GM21360 (cell line): Measurements from ENCODE around the gene CDH4.

Experiments
- ATAC-seq: cut with Tn5 transposase; IDR thresholded peaks from one replicate; pipeline ENCODE4 v1.9.1; 2021; ENCODE audit warnings: mild to moderate bottlenecking, moderate library complexity; ENCODE audit not compliant: unreplicated experiment

CDH4 gene

GRCh38 chr20:61723529-61724257, 471.6 kb downstream of the CDH4 start:
- no peak for ATAC-seq

DNA sequence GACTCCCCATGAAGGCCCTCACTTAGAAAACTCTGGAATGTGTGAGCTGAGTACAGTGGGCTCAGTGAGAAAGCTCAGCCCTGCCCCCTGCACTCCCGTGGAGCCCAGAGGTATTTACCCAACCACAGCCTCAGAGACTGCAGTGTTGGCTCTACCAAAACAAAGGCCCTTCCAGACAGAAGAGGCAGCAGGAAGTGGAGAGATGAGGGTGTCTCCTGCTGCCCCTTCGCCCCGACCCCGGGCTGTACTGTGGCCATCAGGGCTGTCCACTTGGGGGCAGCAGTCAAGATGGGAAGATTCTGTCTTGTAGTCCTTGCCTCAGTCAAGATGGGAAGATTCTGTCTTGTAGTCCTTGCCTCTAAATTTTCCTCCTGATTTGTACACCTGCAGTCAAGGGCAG, 472.3 kb downstream of the CDH4 start:
- no peak for ATAC-seq

GRCh38 chr20:61725145-61725544, 473.1 kb downstream of the CDH4 start:
- ATAC-seq: no peak

GRCh38 chr20:61725966-61726365, 473.9 kb downstream of the CDH4 start:
- no peak for ATAC-seq

- no peak for ATAC-seq
Observed at GRCh38 chr20:61726979-61727378, 474.9 kb downstream of the CDH4 start.

- ATAC-seq: no peak
Observed at GRCh38 chr20:61727761-61728160, 475.7 kb downstream of the CDH4 start.

DNA sequence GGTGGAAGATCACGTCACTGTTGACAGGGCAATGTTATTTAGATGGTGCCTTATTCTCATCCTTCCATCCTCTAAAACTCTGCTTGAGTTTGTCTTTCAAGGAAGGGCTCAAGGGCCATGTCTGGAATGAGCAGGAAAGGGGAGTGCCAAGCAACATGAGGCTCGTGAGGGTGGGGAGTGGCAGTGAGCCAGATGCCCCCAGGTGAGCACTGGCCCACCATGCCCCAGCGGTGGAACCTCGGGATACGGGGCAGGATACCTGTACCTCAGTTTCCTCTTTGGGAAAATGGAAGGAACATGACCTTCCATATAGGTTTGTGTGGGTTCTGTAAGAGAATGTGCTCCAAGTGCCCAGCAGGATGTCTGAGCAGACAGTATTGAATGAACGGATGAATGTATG, 476.3 kb downstream of the CDH4 start:
- ATAC-seq: no peak

DNA sequence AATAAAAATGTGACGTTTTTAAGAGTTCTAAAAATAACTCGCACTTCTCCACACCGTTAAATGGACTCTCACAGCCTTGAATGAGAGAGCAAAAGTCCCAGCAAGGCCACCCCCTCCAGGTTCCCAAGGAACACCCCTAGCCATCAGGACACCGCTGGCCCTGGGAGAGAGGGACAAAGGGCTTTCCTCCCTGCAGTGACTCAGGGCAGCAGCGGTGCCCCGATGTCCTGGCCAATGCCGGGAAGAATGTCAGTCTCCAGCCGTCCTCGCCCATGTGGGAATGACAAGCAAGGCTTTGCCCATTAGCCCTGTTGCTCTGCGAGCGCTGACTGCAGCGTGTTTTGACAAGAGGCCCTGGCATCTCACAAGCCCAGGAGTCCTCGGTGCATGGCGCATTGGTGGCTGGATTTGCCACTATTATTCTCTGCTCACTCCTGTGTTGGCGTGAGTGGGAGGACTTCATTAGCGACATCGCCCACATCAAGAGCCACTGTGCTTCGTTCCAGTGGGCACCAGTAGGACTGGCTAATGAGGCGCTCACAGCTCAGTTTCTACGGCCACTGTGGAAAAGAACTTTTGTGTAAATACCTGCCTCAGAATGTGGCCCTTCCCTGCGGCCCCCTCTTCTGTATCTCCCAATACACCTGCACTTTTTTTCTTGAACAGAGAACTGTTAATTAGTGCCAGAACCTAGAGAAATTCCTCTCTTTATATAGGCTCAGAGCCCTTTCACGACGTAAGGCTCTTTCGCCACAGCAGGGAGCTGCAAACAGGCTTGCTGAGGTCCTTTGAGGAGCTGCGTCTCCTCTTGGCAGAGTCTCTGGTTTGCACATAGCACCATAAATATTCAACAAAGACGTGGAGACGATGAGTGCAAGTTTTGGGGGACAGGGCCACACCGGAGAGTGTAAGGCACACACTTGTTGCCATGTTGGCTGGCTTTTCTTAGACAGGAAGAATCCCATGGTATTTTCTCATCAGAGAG, 477.0 kb downstream of the CDH4 start:
- no peak for ATAC-seq

DNA sequence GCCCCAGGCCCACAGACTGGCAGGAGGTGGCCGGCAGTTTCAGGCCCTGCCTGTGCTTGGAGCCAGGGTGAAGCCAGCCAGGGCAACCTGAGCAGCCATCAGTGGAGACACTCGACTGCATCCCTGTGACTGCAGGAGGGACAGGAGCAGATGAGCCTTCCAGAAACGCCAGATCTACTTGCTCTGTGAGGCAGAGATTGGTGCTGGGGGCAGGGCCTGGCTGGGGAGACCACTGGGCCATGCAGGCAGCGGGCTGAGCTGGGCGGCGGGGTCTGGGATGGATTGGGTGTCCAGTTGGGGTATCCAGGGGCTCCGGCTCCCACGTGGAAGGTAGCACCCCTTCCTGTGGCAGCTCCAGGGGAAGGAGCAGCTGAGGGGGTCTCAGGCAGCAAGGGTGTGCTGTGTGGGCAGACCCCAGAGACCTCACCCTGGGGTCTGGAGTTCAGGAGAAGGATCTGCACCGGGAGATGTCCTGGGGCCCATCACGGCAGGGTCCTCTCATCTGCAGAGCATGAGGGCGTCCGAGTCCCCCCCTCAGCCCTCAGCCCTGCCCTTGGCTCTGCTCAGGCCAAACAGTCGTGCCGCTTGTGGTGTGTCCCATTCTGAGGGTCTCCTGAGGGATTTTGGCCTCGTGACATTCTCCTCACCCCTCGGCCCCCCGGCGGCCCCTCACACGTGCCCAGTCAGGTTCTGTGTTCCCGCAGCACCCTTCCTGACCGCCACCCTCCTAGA, 478.7 kb downstream of the CDH4 start:
- no peak for ATAC-seq

DNA sequence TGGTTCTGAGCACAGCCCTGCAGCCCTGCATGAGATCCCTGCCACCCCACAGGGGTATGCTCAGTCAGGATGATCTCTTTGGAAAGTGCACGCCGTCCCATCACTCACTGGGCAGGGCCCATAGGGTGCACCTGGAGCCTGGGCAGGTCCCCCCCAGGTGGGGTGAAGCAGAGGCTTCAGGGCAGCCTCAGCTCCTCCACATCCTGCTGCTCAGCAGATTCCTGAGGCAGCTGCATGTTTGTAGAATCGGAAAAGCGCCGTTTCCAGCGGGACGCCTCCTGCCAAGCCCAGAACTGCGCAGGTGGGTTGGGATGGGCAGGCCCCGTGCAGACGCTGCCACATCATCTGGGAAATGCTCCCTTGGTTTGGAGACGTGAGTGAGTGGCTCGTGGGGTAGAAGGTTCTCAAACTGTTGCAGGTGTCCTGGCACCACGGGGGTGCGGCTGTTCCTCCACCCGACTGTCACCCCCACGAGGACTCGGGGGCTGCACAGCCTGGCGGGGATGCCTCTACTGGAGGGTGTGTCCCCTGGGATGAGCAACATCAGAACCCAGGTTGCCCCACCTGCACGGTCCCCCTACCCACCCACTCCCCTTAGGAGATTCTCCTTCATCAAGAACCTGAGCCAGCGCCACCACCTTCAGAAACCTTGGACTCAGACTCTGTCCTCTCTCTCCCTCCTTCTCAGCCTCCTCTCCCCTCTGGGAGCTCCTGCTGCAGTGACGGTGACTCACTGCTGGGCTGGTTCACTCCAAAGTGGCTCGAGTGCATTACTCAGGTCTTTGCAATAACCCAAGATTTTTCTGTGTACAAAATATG, 479.5 kb downstream of the CDH4 start:
- no peak for ATAC-seq

GRCh38 chr20:61732511-61733210, 480.6 kb downstream of the CDH4 start:
- no peak for ATAC-seq

- no peak for ATAC-seq
Observed at GRCh38 chr20:61733216-61733615, 481.2 kb downstream of the CDH4 start.

DNA sequence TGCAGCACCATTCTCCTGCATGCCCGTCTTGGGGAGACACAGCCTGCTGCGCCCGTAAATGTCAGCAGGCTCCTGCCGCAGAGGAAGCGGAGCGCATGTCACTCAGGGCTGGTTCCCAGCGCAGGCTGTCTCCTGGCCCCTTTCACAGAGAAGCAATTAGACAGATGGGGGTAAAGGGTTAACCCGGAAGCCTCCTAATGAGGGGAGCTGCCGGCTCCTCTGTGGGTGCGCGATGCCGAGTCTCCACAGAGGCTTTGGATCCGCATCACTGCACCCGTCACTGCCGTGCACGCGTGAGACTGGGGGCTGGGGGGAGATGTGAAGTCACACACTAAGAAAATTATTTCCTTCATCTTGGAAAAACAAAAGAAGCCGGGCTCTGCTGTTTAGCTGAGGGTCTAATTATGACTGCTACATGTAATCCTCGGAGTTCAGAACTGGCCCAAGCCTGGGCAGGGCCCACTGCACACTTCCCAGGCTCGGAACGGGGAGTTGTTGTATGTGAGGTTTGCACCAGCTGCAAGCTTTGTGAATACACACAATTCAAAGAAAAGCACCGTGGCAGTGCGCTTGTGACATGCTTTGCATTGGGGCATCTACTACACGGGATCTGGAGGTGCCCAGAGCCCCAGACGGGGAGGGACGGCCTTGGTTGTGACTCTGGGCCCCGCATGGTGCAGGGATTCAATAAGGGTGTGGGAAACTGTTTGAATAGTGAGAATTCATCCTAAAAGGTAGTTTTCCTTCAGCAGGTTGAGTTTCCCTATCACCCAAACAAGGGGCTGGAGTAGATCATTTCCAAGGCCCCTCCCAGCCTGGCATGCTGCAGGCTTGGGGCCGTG, 482.1 kb downstream of the CDH4 start:
- ATAC-seq: no peak

GRCh38 chr20:61734733-61735502, 482.9 kb downstream of the CDH4 start:
- no peak for ATAC-seq

- ATAC-seq: no peak
Observed at GRCh38 chr20:61735503-61735785, 483.4 kb downstream of the CDH4 start.

- ATAC-seq: no peak
Observed at GRCh38 chr20:61736001-61736635, 484.1 kb downstream of the CDH4 start.

DNA sequence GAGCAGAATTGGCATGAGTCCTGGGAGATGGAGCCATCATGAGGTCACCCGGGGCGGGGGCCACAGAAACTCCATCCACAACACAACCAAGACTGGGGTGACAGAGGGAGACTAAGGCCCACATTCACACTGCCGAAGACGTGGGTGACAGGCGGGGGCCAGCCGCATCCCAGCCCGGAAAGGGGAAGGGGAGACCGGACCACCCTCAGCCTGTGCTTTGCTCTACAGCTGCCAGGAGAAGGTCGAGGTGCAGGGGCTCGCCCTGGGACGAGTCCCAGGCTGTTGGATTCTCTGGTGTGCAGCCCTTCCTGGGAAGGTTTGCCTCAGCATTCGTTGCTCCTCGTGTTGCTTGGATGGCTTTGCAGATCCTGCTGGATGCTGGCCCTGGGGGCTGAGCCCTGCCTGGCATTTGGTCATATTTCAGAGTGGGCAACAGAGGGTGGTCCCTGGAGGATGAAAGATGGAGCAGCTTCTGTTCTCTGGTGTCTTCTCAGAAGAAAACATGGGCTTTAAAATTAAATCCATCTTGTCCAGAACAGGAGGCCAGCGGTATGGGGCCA, 484.8 kb downstream of the CDH4 start:
- ATAC-seq: no peak

GRCh38 chr20:61737346-61737745, 485.3 kb downstream of the CDH4 start:
- no peak for ATAC-seq
